ENCODE data around the gene RAP1GAP2.
"Not testable (repeated sequence)": the region's sequence is repeated elsewhere in the genome, so short reads cannot be mapped to it uniquely, and the experiment has no call there.

Gene RAP1GAP2

GRCh38 chr17:3022197-3022596, 226.0 kb downstream of the RAP1GAP2 start:
- DNase-seq (ENCODE audit: low read depth, low spot score), result no peak

DNA sequence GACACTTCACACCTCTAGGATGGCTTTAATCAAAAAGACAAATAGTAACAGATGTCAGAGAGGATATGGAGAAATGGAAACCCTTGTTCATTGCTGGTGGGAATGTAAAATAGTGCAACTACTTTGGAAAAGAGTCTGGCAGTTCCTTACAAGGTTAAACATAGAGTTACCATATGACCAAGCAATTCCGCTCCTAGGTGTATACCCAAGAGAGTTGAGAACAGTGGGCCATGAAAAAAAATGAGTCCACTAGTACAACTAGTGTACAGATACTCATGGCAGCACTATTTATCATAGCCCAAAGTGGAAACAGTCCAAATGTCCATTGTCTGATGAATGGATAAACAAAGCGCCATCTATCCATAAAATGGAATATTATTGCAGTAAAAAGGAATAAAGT, 228.1 kb downstream of the RAP1GAP2 start:
- DNase-seq (ENCODE audit: low read depth, low spot score), result no peak

- DNase-seq (ENCODE audit: low read depth, low spot score), result no peak
Observed at GRCh38 chr17:3025421-3026124, 229.3 kb downstream of the RAP1GAP2 start.

- DNase-seq (ENCODE audit: low read depth, low spot score), result no peak
Observed at GRCh38 chr17:3026125-3026855, 230.1 kb downstream of the RAP1GAP2 start.

GRCh38 chr17:3026856-3027751, 230.9 kb downstream of the RAP1GAP2 start:
- no peak for DNase-seq (ENCODE audit: low read depth, low spot score)

GRCh38 chr17:3027786-3028532, 231.7 kb downstream of the RAP1GAP2 start:
- no peak for DNase-seq (ENCODE audit: low read depth, low spot score)

GRCh38 chr17:3029213-3029913, 233.1 kb downstream of the RAP1GAP2 start:
- DNase-seq (ENCODE audit: low read depth, low spot score), result no peak

DNA sequence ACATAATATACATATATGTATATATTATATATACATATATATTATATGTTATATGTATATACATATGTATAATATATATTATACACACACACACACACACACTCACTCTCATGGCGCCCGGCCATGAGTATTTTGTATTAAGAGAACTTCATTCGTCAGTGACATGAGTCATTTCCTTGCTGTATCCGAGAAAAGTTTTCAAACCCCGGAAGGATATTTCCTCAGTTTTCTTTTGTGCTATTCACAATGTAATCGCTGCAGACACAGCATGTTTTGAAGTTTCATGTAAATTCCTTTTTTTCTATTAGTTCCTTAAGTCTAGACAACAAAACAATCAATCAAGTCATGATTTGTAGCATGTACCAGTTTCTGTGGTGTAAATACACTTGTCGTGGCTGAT, 233.9 kb downstream of the RAP1GAP2 start:
- no peak for DNase-seq (ENCODE audit: low read depth, low spot score)

DNA sequence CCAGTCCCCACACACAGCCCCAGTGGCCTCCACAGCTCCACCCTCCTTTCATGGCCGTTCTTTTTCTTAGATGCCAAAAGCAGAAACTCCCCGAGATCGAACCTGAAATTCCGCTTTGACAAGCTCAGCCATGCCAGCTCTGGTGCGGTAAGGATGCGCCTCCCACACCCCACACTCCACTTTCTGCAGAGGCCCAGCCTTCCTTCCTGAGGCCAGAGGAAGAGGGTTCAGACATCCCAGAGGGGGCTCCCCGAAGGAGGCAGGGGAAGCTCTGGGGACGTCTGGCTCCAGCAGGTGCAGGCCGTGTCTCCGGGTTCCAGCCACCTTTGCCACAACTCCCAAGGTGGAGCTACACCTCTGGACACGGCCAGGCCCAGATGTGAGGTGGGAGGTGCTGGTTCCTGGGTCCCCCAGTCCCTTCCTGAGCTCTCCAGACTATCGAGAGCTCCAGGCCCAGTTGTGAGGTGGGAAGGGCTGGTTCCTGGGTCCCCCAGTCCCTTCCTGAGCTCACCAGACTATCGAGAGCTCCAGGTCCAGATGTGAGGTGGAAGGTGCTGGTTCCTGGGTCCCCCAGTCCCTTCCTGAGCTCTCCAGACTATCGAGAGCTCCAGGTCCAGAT, 234.7 kb downstream of the RAP1GAP2 start:
- DNase-seq (ENCODE audit: low read depth, low spot score), result not testable (repeated sequence)

DNA sequence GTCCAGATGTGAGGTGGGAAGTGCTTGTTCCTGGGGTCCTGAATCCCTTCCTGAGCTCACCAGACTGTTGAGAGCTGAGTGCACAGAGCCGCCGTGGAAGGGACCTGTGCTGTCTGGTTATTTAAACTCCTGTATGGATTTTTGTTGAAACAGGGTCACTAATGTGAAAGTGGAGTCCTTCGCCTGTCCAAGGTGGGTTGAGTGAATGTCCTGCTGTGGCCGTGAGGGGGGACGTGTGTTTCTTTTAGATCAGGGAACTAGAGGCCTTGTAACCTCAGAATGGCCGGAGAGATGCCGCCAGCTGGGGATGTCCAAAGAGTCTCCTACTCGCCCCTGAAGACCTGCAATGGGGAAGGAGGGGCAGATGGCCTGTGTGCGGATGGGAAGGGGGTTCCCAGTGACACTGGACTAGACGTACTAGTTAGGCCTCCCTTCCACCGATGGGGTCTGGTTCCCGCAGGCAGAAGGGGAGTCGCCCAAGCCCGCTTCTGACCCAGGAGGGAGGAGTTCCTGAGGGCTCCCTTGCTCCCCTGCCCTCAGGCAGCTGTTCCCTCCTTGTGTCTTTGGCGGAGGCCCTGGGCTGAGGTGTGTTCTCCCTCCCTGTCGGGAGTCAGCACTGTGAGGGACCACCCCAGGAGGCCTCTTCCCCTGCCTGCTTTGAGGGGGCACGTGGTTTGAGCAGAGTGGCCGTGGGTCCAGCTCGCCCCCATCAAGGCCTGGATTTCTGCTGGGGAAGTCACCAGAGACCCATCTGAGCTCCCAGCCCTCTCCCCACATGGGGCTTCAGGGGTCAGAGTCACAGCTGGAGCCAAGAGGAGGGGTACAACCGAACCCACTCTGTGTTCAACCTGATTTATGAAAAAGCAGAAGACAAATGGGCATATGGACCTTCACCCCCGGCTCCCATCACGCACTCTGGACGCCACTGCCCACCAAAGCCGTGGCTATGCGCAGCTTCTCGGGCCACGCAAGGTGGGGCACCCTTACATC, 236.3 kb downstream of the RAP1GAP2 start:
- DNase-seq (ENCODE audit: low read depth, low spot score), result no peak

DNA sequence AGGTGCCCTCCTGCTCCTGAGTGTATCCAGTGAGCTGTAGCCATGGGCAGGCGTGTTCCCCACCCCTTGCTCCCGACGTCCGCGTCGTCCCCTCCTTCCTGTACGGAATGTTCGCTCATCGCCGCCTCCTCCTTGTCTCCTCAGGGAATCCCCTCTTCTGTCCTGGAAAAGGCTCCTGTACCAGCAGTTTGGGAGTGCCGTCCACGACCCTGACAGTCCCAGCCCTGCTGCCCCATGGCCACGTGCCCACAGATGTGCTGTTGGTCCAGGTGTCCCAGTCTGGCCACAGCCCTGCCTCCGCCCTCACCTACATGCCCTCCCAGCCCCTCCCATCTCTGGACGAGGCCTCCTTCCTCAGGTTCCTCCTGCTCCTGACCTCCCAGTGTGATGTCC, 237.0 kb downstream of the RAP1GAP2 start:
- no peak for DNase-seq (ENCODE audit: low read depth, low spot score)

DNA sequence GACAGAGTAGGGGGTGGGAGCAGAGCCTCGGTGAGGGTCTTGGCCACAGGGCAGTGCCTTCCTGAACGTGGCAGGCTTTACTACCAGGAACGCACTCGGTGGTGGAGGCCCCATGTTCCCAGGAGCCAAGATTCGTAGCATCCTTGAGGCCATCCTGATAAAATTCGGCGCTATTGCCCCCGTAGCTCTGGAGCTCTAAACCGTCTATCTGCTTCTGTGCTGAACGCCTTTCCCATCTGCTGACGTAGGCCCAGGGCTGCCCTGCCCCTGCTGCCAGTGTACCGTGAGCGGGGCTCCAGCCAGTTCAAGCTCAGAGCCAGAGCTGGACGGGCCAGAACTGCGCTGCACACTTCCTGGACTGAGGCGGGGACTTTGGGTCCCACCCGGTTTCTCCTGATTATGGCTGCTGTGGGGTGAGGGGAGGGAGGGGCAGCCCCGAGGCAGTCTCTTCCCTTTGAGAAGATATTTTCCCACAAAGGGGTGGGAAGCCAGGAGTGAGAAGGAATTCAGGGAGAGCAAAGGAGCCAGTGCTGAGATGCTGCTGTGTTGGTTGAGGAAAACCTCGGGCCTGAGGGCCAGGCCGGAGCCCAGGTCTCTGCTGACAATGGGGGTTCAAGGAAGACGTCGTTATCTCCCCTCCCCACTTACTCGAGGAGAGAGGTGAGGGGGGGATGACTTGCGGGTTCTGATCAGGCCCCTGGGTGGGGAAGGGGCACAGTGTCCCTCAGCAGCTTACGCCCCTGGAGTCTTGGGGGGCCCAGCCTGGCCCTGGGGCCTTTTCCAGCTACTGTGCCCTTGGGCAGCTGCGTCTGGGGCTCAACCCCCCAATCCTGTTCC, 237.7 kb downstream of the RAP1GAP2 start:
- no peak for DNase-seq (ENCODE audit: low read depth, low spot score)

DNA sequence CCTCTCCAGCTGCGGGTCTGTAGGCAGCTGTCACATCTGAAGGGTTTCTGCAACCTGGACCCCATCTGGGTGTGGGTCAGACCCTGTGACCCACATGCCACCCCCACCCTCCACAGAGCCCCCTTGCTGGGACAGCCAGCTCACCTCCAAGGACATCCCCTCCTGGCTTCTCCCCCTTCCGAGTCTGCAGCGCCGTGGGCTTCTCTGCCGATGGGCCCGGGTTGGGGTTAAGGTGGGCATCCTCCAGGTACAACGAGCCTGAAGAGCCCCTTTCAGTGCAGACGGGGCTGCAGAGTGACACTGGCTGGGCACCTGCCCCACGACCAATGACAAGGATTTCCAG, 238.3 kb downstream of the RAP1GAP2 start:
- no peak for DNase-seq (ENCODE audit: low read depth, low spot score)

DNA sequence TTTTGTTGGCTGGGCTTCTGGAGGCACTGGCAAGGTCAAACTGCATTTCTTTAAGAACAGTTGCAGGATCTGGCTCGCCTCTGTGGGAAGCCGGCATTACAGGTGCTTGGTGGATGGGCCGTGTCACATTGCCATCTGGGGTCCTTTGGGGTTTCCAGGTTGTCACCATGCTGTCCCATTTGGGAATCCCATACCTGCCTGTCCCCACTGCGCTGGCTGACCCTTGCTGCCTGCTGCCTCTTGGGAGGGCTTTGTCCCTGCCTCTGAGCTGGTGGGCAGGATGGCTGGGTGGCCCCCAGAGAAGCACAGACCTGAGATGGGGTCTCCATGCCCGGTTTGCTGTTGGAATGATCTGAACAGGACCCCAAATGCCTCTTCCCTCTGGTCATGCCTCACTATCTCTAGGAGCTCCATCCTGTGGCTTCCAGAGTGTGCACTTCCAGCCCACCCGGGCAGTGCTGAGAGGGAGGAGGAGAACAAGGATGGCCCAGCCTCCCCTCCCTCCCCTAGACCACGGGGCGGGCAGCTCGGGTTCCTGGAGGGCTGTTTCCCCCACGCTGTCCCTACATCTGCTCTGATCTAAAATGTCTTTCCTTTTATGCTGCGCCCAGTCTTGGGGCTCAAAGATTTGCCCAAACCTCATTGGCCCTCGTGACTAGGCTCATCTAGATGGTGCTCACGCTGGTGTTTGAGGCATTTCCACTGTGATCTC, 239.2 kb downstream of the RAP1GAP2 start:
- DNase-seq (ENCODE audit: low read depth, low spot score), result no peak

- no peak for DNase-seq (ENCODE audit: low read depth, low spot score)
Observed at GRCh38 chr17:3035968-3036280, 239.7 kb downstream of the RAP1GAP2 start.

DNA sequence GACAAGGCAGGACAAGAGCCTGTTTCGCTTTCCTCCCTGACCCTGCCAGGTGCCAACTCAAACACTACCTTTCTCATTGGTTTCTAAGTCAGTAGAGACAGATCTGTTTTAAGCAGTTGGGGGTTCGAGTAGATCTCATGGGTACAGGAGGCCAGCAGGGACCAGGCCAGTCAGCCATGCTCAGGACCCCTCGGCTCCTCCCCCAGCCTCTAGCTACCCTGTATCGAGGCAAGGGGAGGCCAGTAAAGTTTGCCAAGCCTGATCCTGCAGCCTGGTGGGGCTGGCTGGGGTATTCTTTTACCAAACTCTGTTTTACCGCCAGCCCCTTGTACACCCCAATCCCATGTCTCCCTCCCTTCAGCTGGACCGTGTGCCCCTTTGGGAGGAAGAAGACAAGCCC, 240.6 kb downstream of the RAP1GAP2 start:
- DNase-seq (ENCODE audit: low read depth, low spot score), result no peak

DNA sequence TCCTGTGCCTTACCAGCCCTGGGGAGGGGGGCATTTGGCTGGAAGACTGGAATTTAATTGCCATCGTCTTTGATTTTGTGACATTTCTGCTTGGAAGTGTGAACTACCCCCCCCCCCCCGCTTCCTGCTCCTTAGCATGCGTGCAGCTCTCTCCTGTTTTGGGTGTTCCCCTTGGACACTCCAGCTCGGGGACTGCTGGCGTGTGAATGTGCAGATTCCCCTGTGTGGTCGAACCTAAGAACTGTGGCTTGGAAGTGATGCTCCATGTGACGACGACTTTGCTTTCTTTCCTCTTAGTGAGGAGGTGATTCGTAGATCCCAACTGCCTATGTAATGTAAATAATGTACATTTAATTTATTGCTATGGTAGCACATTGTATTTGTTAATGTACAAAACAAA, 241.0 kb downstream of the RAP1GAP2 start:
- DNase-seq (ENCODE audit: low read depth, low spot score), result no peak

DNA sequence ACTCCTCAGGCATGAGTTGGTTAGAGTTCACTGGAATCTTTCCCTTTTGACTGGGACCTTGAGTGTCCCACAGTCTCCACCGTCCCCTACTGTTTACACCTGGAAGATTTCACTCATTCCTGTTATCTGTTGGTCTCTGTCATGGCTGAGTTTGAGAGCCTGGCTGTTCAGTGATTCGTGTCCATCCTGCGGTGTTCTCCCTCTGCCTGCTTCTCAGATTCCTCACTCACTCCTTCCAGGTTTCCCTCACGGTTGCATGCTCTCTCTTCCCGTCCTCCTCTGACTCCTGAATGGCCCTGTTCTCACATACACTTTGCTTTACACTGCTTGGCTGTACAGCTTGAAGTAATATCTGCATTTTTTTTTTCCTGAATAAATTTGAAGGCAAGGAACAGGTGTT, 242.7 kb downstream of the RAP1GAP2 start:
- no peak for DNase-seq (ENCODE audit: low read depth, low spot score)

All from ELF-1 (cell line).